HG02759 (cell line): ENCODE results near the gene GLCE.
"Not testable (repeated sequence)": the region's sequence is repeated elsewhere in the genome, so short reads cannot be mapped to it uniquely, and the experiment has no call there.

Source experiments
- ATAC-seq: cut with Tn5 transposase; IDR thresholded peaks from one replicate; pipeline ENCODE4 v1.9.1; 2021; ENCODE audit warnings: mild to moderate bottlenecking, moderate library complexity; ENCODE audit not compliant: unreplicated experiment

Gene GLCE

DNA sequence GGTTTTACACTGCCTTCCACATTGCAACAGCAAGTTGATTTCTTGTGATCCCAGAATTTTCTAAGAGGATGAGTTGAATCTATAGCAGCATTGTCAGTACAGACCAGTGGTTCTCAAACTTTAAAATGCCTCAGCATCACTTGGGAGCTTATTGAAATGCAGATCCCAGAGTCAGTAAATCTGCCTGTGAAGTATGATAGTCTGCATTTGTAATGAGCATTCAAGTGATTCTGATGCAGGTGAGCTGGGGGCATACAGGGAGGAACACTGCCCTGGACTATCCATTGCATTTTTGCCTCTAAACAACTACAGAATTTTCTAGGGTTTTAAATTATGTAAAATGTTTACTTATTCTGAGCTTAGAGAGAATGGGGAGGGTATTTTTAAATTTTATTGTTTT is 110.8 kb downstream of the GLCE start:
- no peak for ATAC-seq

GRCh38 chr15:69272139-69272538 is 111.7 kb downstream of the GLCE start:
- ATAC-seq, result no peak

GRCh38 chr15:69272891-69273290 is 112.5 kb downstream of the GLCE start:
- ATAC-seq, result no peak

DNA sequence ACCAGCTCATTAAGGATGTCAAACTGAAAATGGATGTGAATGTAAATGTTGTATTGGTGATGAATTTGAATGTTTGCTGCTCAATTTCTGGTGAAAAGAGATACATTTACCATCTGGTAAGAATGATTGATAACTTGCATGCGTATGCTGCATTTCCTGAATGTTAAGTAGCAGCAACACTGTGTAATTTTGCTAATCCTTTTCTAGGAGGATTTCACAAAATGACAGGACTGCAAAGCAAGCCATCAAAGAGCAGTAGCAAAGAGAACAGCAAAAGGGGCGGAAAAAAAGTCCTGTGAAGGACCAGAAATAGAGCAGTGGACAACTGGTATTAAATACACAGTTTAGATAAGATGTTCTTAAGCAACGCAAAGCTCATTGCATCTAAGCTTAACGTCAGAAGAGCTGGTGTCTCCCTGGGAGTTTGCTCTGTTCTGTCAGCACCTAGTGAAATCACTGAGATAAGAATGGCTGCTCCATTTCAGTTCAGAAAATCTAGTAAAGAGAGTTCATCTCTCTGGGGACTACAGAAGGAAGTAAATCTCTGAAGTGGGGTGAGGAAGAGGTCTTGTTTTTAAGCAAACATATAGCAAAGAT is 114.7 kb downstream of the GLCE start:
- no peak for ATAC-seq

DNA sequence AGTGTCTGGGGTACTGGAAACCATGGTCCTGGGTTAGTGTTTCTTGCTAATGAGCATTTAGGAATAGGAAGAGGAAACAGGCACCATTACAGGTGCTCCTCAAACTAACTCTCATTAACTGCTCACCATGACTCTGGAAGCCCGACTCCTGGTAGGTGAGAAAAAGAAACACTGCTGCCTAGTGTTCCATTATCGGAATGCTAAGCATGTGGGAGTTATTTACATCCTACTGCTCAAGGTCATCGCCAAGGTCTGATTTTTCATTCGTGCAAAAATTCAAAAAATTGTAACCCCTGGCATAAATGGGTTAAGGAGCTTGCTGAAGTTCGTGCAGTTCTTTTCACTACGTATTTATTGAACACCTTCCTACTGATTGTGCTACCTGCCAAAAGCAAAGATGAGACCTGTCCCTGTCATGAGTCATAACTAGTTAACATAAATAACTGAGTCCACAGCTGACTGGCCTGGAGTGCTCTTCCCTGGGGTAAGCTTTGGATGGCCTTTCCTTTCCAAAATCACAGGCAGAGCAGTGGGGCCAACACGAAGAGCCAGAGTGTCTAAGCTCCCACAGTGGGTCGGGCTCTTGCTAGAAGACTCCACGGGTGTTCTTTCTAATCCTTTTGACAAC is 115.6 kb downstream of the GLCE start:
- no peak for ATAC-seq

DNA sequence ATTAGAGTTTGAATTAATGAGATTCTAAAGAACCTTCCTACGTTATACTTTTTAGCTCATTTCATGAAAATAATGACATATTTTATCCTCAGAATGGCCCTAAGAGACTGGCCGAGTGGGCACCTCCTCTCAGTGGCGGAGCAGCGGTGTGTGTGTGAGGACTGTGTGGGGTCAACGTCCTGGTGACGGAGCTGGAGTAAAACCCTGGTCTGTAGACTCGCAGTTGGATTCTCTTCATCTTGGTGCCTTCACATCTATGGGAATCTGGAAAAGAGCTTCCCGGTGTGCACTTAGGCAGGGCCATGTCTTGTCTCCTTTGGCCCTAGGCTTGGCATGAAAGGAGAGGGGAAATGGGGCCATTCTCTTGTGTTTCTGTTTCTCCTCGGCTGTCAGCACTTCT is 116.9 kb downstream of the GLCE start:
- no peak for ATAC-seq

DNA sequence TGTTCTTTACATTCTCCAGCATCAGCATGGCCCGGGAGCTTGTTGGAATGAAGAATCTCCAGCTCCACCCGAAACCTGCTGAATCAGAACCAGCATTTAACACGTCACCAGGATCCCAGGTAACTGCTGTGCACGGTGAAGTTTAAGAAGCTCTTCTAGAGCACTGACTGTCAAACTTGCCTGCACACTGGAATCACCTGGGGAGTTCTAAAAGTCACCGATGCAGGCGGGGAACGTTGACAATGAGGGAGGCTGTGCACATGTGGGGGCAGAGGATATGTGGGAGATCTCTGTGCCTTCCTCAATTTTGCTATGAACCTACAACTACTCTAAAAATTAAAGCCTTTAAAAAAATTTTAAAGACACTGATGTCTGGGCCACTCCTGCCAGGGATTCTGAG is 119.2 kb downstream of the GLCE start:
- ATAC-seq, result no peak

DNA sequence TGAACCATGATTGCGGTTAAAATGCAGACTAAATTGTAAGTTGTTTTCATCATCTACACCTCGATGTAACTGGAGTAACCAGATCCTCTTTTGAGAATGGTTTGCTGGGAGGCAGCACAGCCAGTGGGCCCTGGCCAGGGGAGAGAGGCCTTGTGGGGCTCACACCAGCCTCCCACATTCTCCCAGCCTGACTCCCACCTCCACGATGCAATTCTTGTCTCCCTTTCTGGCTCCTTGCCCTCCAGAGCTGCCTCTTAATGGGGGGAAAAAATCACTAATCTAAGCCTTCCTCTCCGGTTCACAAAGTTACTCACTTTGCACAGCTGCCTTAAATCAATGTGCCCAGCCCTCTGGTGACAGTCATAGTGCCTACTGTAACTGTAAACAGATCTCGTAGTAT is 120.3 kb downstream of the GLCE start:
- no peak for ATAC-seq

- ATAC-seq, result no peak
These were observed 121.8 kb downstream of the GLCE start for GRCh38 chr15:69282104-69282743.

- no peak for ATAC-seq
These were observed 125.4 kb downstream of the GLCE start for GRCh38 chr15:69285834-69286233.

GRCh38 chr15:69288011-69288410 is 127.6 kb downstream of the GLCE start:
- ATAC-seq, result no peak

DNA sequence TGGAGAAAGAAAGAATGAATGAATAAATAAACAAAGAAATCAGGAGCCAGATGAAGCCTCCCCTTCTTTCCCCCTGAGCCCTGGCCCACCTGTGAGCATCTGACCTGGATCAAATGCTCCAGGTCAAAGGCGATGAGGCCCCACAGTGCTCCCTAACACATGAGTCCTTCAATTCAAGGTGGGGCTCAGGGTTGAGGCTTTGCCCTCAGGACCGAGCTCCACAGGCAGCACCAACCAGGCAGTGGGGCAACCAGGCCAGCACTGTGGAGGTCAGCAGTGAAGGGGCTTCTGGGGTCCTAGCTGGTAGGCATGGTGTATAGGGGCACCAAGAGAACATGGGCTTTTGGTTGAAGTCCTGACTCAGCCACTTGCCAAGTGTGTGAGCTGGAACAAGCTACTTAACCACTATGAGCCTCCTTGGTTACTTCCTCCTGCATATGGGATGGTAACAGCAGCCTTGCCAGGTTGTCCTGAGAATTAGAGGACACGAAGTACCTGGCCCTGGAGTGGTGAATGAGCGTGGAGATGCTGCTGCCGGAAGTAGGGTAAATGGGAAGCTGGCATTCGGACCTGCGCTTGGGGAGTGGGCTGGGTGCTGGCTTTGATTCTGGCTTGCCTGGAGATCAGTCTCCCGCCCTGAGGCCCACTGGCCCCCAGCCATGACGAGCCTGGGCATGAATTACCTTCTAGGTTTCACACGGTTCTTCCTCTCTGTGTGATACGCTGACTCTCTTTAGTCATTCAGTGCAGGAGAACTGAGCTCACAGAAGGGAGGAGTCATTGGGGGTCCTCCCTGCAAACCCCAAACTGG is 128.3 kb downstream of the GLCE start:
- no peak for ATAC-seq

DNA sequence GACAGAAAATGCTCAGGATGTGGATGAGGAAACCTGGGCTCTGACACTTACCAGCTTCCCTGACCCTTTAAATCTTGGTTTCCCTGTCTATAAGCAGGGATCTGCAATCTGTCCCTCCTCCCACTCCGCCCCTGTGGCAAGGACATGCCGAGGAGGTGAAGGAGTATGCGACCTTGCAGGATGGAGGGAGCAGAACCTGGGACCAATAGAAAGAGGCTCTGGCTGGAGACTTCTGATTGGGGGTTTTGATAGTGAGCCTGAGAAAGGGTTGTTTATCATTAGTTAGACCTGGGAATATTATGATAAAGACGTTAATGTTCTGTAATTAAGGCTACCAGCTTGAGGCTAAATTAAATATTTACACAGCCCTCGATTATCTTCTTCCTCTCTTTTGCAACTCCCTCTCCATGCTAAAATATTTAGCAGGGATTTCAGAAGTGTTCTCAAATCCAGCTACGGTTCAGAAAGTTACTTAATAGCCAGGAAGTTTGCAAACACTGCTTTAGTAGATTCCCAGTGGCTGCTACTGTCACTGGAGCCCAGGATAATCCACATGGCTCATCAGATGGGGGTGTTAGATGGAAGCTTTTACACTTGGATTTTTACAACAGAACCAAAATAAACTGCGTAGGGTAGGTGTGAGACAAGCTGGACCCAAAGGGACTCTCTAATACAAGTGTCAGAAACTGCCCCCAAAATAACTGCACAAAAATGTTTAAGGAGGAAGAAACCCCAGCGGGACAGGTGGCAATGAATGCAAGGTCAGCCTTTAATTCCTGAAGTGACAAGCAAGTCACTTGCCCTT is 129.1 kb downstream of the GLCE start:
- ATAC-seq, result no peak

DNA sequence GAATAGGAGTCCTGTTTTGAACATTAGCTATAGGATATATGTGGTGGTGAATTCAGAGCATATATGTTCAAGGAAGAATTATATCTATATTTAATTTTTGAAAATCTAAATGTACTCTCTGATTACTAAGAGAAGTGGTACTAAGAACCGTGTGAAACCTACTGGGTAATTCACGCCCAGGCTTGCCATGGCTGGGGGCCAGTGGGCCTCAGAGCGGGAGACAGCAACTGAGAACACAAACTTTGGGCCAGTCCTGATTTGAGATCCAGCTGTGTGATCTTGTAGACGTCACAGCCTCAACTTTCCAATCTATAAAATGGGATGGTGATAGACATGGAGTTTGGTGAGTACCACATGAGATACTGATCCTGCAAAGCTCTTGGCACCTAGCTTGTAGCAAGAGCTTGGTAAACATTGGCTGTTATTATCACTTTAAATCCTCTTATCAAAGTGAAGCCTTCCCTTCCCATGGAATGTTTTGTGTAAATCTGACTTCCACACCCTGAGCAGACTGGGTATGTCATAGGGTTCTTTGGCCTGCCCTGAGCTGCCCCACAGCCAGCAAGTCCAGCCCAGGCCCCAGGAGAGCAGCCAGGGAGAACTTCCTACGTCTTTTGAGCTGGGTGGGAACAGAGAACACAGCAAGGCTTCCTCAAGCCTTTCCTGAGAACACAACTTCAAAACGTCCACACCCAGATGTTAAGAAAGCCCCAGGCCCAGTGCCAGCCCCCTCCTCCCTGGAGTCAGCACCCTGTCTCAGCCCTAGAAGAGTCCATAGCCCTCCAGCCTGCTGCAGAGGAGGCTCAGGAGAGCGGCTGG is 130.1 kb downstream of the GLCE start:
- no peak for ATAC-seq

- ATAC-seq, result not testable (repeated sequence)
These were observed 131.2 kb downstream of the GLCE start for GRCh38 chr15:69291651-69292050.

GRCh38 chr15:69292826-69293420 is 132.5 kb downstream of the GLCE start:
- ATAC-seq, result no peak

- ATAC-seq, result no peak
These were observed 133.5 kb downstream of the GLCE start for GRCh38 chr15:69293741-69294615.

DNA sequence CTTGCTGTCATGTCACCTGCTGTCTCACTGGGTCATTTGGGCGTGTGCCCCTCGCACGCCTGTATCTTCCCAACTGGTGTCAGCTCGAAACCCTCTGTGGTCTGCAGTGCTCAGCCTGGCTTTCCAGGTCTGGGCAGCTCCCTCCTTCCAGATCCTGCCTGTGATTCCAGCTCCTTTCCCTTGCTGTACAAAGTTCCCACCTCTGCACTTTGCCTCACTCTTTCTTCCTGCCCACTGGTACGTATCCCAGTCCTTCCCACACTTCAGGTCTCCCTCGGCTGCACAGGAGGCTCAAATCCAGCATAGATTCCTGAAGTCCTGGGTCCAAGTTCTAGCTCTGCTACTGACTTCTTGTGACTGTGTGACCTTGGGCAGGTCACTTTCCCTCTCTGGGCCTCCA is 136.2 kb downstream of the GLCE start:
- ATAC-seq, result no peak
